ENCODE measurements around the gene LIN52. TPM values are rescaled to one million over a fixed set of nuclear protein-coding genes. Genes with fewer than 3 reads are reported as not detected.

Gene LIN52
- total RNA-seq, 1 experiment from 2014 or later: 8.1 TPM

- DNase-seq (ENCODE audit: extremely low read depth, low read depth): no peak
Measured at GRCh38 chr14:74169906-74170305, 85.2 kb downstream of the LIN52 start.

- DNase-seq (ENCODE audit: extremely low read depth, low read depth): no peak
Measured at GRCh38 chr14:74176400-74176793, 91.6 kb downstream of the LIN52 start.

GRCh38 chr14:74179856-74180255, 95.1 kb downstream of the LIN52 start:
- DNase-seq (ENCODE audit: extremely low read depth, low read depth): no peak

GRCh38 chr14:74190927-74191575, 106.3 kb downstream of the LIN52 start:
- DNase-seq (ENCODE audit: extremely low read depth, low read depth): no peak

- DNase-seq (ENCODE audit: extremely low read depth, low read depth): no peak
Measured at GRCh38 chr14:74194506-74195274, 109.9 kb downstream of the LIN52 start.

GRCh38 chr14:74195623-74196022, 110.9 kb downstream of the LIN52 start:
- DNase-seq (ENCODE audit: extremely low read depth, low read depth): no peak

GRCh38 chr14:74198441-74199234, 113.9 kb downstream of the LIN52 start:
- no peak for DNase-seq (ENCODE audit: extremely low read depth, low read depth)

GRCh38 chr14:74202113-74202512, 117.4 kb downstream of the LIN52 start:
- no peak for DNase-seq (ENCODE audit: extremely low read depth, low read depth)

GRCh38 chr14:74203639-74204038, 118.9 kb downstream of the LIN52 start:
- DNase-seq (ENCODE audit: extremely low read depth, low read depth): no peak

- no peak for DNase-seq (ENCODE audit: extremely low read depth, low read depth)
Measured at GRCh38 chr14:74204491-74204890, 119.7 kb downstream of the LIN52 start.

GRCh38 chr14:74205882-74206281, 121.1 kb downstream of the LIN52 start:
- DNase-seq (ENCODE audit: extremely low read depth, low read depth): no peak

- DNase-seq (ENCODE audit: extremely low read depth, low read depth): peak; percentile 11
Measured at GRCh38 chr14:74207943-74208342, 123.2 kb downstream of the LIN52 start.

GRCh38 chr14:74208642-74209041, 123.9 kb downstream of the LIN52 start:
- no peak for DNase-seq (ENCODE audit: extremely low read depth, low read depth)

- no peak for DNase-seq (ENCODE audit: extremely low read depth, low read depth)
Measured at GRCh38 chr14:74211945-74212580, 127.3 kb downstream of the LIN52 start.

- no peak for DNase-seq (ENCODE audit: extremely low read depth, low read depth)
Measured at GRCh38 chr14:74213907-74214803, 129.4 kb downstream of the LIN52 start.

- DNase-seq (ENCODE audit: extremely low read depth, low read depth): no peak
Measured at GRCh38 chr14:74216671-74217070, 131.9 kb downstream of the LIN52 start.

- peak; percentile 62 for DNase-seq (ENCODE audit: extremely low read depth, low read depth)
Measured at GRCh38 chr14:74217672-74218448, 133.1 kb downstream of the LIN52 start.

- DNase-seq (ENCODE audit: extremely low read depth, low read depth): no peak
Measured at GRCh38 chr14:74218462-74218861, 133.7 kb downstream of the LIN52 start.
